Stomach smooth muscle (tissue), 2 donors: Measurements from ENCODE around the gene ARID5A.
A peak's percentile ranks its signal among the peaks of the same experiment; 100 is the strongest.

Experiments used
- H3K27ac ChIP-seq: one replicate; pipeline ENCODE4 v1.7.0; 2013; ENCODE audit warnings: mild to moderate bottlenecking, low read length, inconsistent platforms
- H3K27me3 ChIP-seq, 2 donors: one replicate each; pipeline ENCODE4 v1.7.0; 2013; ENCODE audit warnings: low read length in 2 of 2; ENCODE audit not compliant: insufficient read depth in 2 of 2, control insufficient read depth in 1 of 2
- H3K36me3 ChIP-seq, 2 donors: one replicate each; pipeline ENCODE4 v1.7.0; 2013; ENCODE audit warnings: low read length in 2 of 2; ENCODE audit not compliant: control insufficient read depth in 2 of 2, insufficient read depth in 2 of 2
- H3K4me1 ChIP-seq: one replicate; pipeline ENCODE4 v1.7.0; 2013; ENCODE audit warnings: low read length; ENCODE audit not compliant: control insufficient read depth, insufficient read depth
- H3K4me3 ChIP-seq, 2 donors: one replicate each; pipeline ENCODE4 v1.7.0; 2013; ENCODE audit warnings: low read length in 2 of 2
- H3K9ac ChIP-seq, 2 donors: one replicate each; pipeline ENCODE4 v1.7.0; 2013; ENCODE audit warnings: low read length in 2 of 2, mild to moderate bottlenecking in 1 of 2
- H3K9me3 ChIP-seq, 2 donors: one replicate each; pipeline ENCODE4 v1.7.0; 2013; ENCODE audit warnings: low read length in 2 of 2; ENCODE audit not compliant: control insufficient read depth in 2 of 2
- donor health status: healthy.
- donor health status: Pancreatic carcinoma.

ARID5A gene

DNA sequence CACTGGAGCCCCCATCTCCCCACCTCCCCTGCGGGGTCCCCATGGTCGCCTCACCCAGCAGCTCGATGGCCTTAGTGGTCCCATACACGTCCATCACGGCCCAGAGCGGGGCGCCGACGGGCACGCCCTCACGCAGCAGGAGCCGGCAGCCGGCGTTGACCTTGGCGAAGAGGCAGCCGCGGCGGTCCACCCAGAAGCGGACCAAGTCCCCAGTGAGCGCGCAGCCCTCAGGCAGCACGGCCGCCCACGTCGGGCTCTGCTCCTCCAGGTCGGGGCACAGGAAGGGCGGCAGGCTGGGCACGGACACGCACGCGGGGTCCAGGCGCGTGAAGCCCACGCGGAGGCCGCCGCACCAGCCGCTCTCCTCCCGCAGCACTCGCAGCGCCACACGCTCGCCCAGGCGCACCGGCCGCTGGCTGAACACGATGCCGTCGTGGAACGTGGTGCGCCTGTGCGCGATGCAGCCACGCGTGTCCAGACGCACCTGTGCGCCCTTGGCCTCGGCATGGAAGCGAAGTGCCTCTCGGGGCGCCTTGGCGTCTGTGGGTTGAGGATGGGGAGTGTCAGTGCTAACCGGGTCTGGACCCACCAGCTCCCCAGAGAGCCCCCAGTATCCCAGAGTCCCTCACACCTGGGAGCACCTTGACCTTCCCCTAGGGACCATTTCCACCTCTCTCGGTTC is 36.0 kb upstream of the ARID5A start:
- Histone ChIP-seq H3K9ac (no peak overlapping the region), H3K27ac (no peak overlapping the region), H3K9me3 (no peaks in the 10 kb centered on the region), H3K4me3 (no peak overlapping the region), H3K36me3 (no peaks in the 10 kb centered on the region), H3K27me3 (peaks cover 20 to 26% of the 10 kb centered on the region in 2 donors), H3K4me1 (peaks cover 8% of the 10 kb centered on the region)

DNA sequence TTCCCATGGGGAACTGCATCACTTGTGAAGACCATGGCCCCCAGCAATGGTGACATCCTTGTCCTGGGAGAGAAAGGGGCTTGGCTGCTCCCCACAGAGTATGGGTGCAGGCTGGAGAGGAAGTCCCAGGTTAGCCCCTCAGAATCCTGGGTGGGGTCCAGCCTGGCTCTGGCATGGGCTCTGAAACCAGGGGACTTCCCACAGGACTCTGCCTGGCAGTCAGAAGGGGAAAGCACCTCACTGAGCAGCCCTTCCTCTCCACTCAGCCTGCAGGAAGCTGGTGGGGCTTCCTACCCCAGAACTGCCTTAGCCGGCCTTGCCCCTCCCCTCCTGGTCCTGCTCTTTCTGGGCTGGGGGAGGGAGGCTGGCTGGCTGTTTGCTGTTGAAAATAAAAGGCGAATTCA is 35.1 kb upstream of the ARID5A start:
- H3K9ac ChIP-seq = no peak overlapping the region
- H3K4me1 ChIP-seq = peaks cover 8% of the 10 kb centered on the region
- H3K9me3 ChIP-seq = no peaks in the 10 kb centered on the region
- H3K27me3 ChIP-seq = peaks cover 20 to 26% of the 10 kb centered on the region in 2 donors
- no peak overlapping the region for H3K27ac ChIP-seq
- no peaks in the 10 kb centered on the region for H3K36me3 ChIP-seq
- H3K4me3 ChIP-seq = no peak overlapping the region

DNA sequence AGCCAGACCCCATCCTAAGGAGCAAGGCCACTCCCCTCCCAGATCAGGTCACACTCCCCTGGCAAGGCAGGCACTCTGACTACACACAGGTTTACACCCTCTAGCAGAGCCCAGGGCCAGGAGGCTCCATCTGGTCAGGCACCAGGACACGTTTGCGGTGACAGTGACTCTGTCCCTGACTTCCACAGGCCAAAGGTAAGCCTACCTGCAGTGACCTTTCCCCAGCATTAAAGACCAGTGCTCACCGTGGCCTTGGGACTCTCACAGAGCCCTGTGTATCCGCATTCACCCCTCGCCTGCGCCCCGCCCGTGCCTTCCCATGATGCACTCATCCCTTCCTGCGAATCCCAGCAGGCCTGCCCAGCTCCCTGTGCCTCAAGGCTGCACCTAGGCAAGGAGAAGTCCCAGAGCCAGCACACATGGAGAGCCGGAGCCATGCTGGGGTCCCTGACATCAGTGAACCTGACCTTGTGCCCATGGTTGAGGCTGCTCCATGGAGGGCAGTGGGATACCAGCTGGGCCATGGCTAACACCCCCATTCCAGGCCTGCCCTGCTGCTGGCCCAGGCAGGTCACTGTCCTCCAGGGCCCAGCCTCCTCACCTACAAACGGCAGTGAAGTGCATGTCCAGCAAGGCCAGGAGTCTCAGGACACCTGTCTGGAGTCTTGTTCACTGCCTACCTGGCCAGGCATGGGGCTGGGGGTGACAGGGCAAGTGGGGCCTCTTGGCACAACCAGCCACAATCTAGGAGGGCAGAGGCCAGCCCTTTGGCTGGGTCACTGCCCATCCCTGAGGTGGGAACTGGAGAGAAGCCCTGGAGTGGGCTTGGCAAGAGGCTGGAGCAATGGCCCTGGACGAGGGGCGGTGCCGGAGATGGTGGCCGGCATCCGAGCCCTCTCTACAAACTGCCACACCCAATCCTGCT is 34.4 kb upstream of the ARID5A start:
- Histone ChIP-seq H3K27ac (no peak overlapping the region), H3K36me3 (no peaks in the 10 kb centered on the region), H3K9me3 (no peaks in the 10 kb centered on the region), H3K4me1 (peaks cover 8% of the 10 kb centered on the region), H3K9ac (no peak overlapping the region), H3K4me3 (no peak overlapping the region), H3K27me3 (peaks cover 20 to 26% of the 10 kb centered on the region in 2 donors)

DNA sequence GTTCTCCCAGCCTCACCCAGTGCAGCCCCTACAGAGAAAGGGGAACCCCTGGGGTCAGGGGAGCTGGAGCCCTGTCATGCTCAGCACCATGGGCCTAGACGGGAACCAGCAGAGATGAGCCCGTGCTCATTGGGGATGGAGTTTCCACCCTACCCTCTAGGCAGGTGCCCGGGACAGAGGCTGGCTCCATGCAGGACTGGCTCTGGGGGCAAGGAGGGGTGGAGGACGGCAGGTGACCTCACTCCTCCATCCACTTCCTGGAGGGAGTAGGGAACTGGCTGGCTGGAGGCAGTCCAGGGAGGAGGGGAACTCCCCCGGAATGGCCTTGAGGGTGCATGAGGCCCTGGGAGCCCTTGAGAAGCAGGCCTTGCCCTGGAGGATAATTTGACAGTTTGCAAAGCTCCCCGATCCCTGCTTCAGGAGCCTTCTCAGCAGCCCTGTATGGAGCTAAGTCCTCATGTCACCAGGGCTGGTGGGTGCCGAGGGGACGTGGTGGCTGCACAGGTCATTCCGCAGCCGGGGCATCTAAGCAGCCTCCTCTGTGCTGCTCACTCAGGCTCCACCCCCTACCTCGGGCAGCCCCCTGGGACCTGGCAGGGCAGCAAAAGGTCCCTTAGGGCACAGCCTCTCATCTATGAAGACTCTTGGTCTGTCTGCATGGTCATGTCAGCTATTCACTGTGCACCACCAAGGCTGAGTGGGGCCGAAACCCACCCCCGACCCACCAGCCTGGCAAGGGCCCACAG is 33.5 kb upstream of the ARID5A start:
- Histone ChIP-seq H3K27me3 (peaks cover 20 to 26% of the 10 kb centered on the region in 2 donors), H3K9ac (no peak overlapping the region), H3K27ac (no peak overlapping the region), H3K4me1 (peaks cover 12% of the 10 kb centered on the region), H3K9me3 (no peaks in the 10 kb centered on the region), H3K36me3 (no peaks in the 10 kb centered on the region), H3K4me3 (no peak overlapping the region)

DNA sequence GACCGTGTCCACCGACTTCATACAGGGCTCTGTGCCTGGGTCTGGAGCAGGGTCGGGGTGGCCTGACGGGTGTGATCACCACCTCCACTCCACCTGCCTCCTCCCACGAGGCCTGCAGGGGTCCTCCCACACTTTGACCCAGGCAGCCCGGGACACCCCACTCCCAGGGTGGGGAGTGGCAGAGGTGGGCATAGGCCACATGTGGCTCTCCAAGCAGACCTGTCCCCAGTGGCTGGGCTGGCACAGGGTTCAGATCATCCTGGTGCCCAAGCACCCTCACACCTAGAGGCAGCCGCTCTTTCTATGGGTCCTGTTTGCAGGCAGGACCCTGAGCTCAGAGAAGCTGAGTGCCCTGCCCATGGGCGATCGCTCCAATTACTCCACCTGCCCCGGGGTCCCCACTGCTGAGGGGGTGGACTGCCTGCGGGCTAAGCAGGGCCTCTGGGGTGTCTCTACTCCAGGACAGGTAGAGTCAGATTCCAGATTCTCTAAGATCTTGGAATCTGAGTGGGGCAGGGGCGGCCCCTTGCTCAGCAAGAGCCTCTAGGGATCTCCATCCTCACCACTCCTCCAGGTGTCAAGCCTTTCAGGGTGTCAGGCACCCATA is 32.8 kb upstream of the ARID5A start:
- Histone ChIP-seq H3K9me3 (no peaks in the 10 kb centered on the region), H3K4me3 (no peak overlapping the region), H3K36me3 (no peaks in the 10 kb centered on the region), H3K27ac (no peak overlapping the region), H3K9ac (no peak overlapping the region), H3K4me1 (peaks cover 17% of the 10 kb centered on the region), H3K27me3 (peaks cover 20 to 28% of the 10 kb centered on the region in 2 donors)

DNA sequence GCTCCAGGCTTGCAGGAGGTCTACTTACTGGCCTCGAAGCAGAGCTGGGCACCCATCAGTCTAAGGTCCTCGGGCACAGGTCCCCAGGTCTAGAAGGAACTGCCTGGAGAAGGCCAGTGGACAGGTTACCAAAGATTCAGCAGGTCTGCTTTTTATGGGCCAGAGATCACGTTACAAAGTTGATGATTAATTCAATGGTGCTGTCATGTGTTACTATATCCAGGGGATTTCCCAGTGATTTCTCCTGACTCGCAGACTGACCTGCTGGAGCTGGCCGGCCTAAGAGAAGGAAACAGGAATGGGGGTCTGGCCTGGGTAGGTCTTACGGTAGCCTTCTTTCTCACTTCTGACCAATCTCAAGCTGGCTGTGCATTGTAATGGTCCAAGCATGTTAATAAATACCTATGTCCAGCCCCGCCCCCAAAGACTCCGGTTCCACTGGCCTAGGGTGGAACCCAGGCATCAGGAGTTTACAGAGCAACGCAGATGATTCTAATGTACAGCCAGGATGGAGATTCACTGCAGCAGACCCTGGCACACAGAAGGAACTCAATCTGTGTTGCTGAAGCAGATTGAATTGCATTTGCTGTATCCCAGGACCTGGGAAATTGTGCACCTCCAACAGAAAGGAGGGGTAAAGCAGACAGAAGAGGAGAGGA is 31.2 kb upstream of the ARID5A start, which contains the start of gene NEURL3:
Gene NEURL3 (minus strand): TSS at position 127 of the 659 bp plus-strand sequence. CDS start 71 bp downstream, at position 56.
- no peak within 1 kb of the TSS for H3K9ac ChIP-seq
- peaks cover 24% of the 10 kb centered on the region for H3K4me1 ChIP-seq
- H3K36me3 ChIP-seq = no peaks in the 10 kb centered on the region
- peaks cover 18 to 23% of the 10 kb centered on the region in 2 donors for H3K27me3 ChIP-seq
- H3K9me3 ChIP-seq = no peaks in the 10 kb centered on the region
- H3K27ac ChIP-seq = no peak within 1 kb of the TSS
- no peak within 1 kb of the TSS for H3K4me3 ChIP-seq

DNA sequence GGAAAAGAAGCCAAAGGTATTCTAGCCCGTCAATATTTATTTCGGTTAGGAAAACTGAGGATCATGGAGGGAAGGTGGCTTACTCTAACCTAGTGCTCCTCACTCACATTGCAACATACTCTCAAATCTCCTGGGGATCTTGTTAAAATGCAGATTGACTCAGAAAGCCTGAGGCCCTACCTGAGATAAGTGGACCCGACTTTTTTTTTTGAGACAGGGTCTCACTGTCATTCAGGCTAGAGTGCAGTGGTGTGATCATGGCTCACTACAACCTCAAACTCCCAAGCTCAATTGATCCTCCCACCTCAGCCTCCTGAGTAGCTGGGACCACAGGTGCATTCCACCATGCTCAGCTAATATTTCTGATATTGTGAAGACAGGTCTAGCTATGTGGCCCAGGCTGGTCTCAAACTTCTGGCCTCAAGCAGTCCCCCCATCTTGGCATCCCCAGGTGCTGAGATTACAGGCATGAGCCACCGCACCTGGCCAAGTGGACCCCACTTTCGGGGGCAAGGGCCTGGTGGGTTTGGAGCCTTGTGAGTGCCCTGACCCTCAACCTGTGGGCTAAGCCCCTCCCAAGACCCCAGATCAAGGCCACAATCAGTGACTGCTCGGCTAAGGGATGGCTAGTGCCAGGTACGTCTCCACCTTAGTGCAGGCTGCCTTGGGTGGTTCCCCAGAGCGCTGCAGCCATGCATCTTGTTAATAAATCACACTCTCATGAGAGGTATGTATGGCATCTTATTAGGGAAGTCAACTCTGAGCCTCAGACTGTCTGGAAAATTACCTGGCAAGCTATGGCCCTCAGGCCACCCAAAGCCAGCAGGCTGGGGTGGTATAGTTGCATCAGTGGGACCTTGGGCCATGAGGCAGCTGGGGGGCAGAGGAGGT is 30.3 kb upstream of the ARID5A start:
- Histone ChIP-seq H3K4me1 (peaks cover 21% of the 10 kb centered on the region), H3K4me3 (no peak overlapping the region), H3K36me3 (no peaks in the 10 kb centered on the region), H3K9me3 (no peaks in the 10 kb centered on the region), H3K27ac (no peak overlapping the region), H3K27me3 (peaks cover 16 to 18% of the 10 kb centered on the region in 2 donors), H3K9ac (no peak overlapping the region)

DNA sequence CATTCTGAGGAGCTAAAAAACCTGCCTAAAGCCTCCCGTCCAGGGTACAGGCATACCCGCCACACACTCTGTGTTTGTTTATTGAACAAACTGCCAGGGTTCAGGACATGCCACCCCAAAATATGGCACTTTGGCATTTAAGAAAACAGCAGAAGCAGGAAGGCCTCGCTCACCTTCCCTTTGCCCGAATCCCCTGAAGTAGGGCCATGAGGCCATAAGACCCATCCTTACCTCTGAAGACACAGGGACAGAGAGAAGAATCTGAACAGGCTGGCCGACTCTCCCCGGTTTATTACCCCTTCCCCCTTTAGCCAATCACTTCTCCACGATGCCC is 29.7 kb upstream of the ARID5A start:
- Histone ChIP-seq H3K9ac (no peak overlapping the region), H3K4me3 (no peak overlapping the region)

DNA sequence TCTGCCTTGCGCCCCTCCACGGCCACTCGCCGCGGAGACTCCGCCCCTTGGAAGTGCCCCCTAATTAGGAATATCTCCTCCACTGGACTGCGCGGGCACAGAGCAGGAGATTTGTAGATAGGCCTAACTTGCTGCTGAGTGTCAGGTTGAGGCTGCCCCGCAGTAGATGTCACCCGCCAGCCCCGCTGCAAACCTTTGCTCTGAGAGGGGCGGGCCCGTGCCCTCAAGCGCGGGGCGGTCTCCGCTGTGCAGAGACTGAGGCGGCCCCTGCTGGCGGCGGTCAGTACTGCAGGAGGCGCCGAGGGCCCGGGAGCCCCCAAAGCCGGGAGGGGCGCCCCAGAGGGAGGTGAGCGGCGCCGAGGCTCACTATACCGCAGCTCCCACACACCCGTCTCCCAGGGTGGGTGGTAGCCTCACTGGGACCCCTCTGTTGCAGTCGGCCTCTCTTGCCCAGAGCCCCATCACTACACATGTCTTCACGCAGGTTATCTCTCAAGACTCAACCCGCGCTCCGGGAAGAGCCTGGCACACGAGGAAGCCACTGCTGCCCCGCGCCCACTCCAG is 28.5 kb upstream of the ARID5A start:
- Histone ChIP-seq H3K36me3 (no peaks in the 10 kb centered on the region), H3K27me3 (peaks cover 2 to 7% of the 10 kb centered on the region in 2 donors), H3K4me3 (peak overlapping the region; percentile 27 to 70), H3K27ac (no peak overlapping the region), H3K9ac (peak overlapping the region in 1 of 2 donors; percentile 36), H3K9me3 (no peaks in the 10 kb centered on the region), H3K4me1 (peaks cover 17% of the 10 kb centered on the region)

More for the DNA sequence above, 29.7 kb upstream of the ARID5A start:
- Histone ChIP-seq H3K36me3 (no peaks in the 10 kb centered on the region), H3K4me1 (peaks cover 20% of the 10 kb centered on the region), H3K27ac (no peak overlapping the region), H3K9me3 (no peaks in the 10 kb centered on the region), H3K27me3 (peaks cover 11 to 12% of the 10 kb centered on the region in 2 donors)
